GM04504 (cell line): ENCODE results near the gene POGLUT3.
A peak's percentile ranks its signal among the peaks of the same experiment; 100 is the strongest.

ENCODE experiments used
- DNase-seq: peaks from one replicate; pipeline ENCODE4 v3.0.0-alpha.2; 2012; ENCODE audit warnings: low read depth

Gene POGLUT3

GRCh38 chr11:108500721-108501120 lies 2.5 kb upstream of the POGLUT3 start:
- DNase-seq = no peak

- no peak for DNase-seq
These were observed 2.0 kb upstream of the POGLUT3 start for GRCh38 chr11:108500169-108500568.

- DNase-seq = no peak
These were observed 728 bp upstream of the POGLUT3 start for GRCh38 chr11:108498816-108499408.

- peak; percentile 95 for DNase-seq
These were observed 703 bp downstream of the POGLUT3 start for GRCh38 chr11:108497317-108498045.

GRCh38 chr11:108496643-108497256 lies 1.4 kb downstream of the POGLUT3 start:
- no peak for DNase-seq

- DNase-seq = no peak
These were observed 2.9 kb downstream of the POGLUT3 start for GRCh38 chr11:108495326-108495725.

- DNase-seq = no peak
These were observed 4.0 kb downstream of the POGLUT3 start for GRCh38 chr11:108494182-108494581.

- DNase-seq = no peak
These were observed 6.2 kb downstream of the POGLUT3 start for GRCh38 chr11:108491936-108492335.

- DNase-seq = no peak
These were observed 11.4 kb downstream of the POGLUT3 start for GRCh38 chr11:108486828-108487227.

- no peak for DNase-seq
These were observed 11.9 kb downstream of the POGLUT3 start for GRCh38 chr11:108486331-108486730.

GRCh38 chr11:108483163-108483562 lies 15.0 kb downstream of the POGLUT3 start:
- DNase-seq = no peak

- DNase-seq = no peak
These were observed 23.3 kb downstream of the POGLUT3 start for GRCh38 chr11:108474664-108475463.

- DNase-seq = no peak
These were observed 25.5 kb downstream of the POGLUT3 start for GRCh38 chr11:108472681-108473080.

- DNase-seq = no peak
These were observed 29.7 kb downstream of the POGLUT3 start for GRCh38 chr11:108468478-108468864.

- DNase-seq = peak; percentile 94
These were observed 30.9 kb downstream of the POGLUT3 start, which contains the start of gene C11orf65 for GRCh38 chr11:108467091-108467823. Gene C11orf65 (minus strand): TSS chr11:108467529. CDS start chr11:108461559, 5,970 bp downstream.

GRCh38 chr11:108466405-108466804 lies 31.8 kb downstream of the POGLUT3 start:
- no peak for DNase-seq

- DNase-seq = no peak
These were observed 44.9 kb downstream of the POGLUT3 start for GRCh38 chr11:108453207-108453835.
